Fibroblast of the aortic adventitia (primary cell): ENCODE results near the gene RALB. TPM values are rescaled to one million over a fixed set of nuclear protein-coding genes. Genes with fewer than 3 reads are reported as not detected.
"Not testable (repeated sequence)": the region's sequence is repeated elsewhere in the genome, so short reads cannot be mapped to it uniquely, and the experiment has no call there.

Source experiments
- DNase-seq: peaks from one replicate; pipeline ENCODE4 v3.0.0-alpha.2; 2010; ENCODE audit warnings: low read depth
- H3K4me3 ChIP-seq: 2 replicates; pipeline ENCODE4 v1.5.1; 2011; ENCODE audit warnings: low read depth, mild to moderate bottlenecking, control low read depth, low read length, moderate library complexity
- CTCF ChIP-seq: IDR thresholded peaks from 2 replicates; pipeline ENCODE4 v1.5.1; 2011; ENCODE audit warnings: mild to moderate bottlenecking, low read length, control low read depth, inconsistent platforms; ENCODE audit not compliant: insufficient read depth
- total RNA-seq: library from RNA; depleted of rRNA; stranded (reverse); fragments of >200 nt; gene quantifications from 2 replicates; pipeline ENCODE4 v1.2.3, GENCODE V29; 2012; ENCODE audit warnings: low replicate concordance

The RALB gene
- total RNA-seq, 1 donor = 73.7 TPM

- H3K4me3 ChIP-seq = no peak overlapping the region
- peak; percentile 77 for DNase-seq
- no peak for TF ChIP-seq CTCF
These were observed 66.0 kb downstream of the RALB start for GRCh38 chr2:120318626-120319025.

GRCh38 chr2:120319123-120319522 lies 66.5 kb downstream of the RALB start:
- no peak for DNase-seq
- no peak overlapping the region for H3K4me3 ChIP-seq
- TF ChIP-seq CTCF = no peak

- DNase-seq = no peak
- no peak overlapping the region for H3K4me3 ChIP-seq
- TF ChIP-seq CTCF = no peak
These were observed 67.2 kb downstream of the RALB start for GRCh38 chr2:120319686-120320317.

GRCh38 chr2:120320318-120320851 lies 67.7 kb downstream of the RALB start:
- H3K4me3 ChIP-seq = no peak overlapping the region
- no peak for TF ChIP-seq CTCF
- DNase-seq = peak; percentile 11

- not testable (repeated sequence) for H3K4me3 ChIP-seq, DNase-seq
These were observed 68.4 kb downstream of the RALB start for GRCh38 chr2:120320887-120321556.

- no peak for TF ChIP-seq CTCF
- no peak for DNase-seq
- no peak overlapping the region for H3K4me3 ChIP-seq
These were observed 69.2 kb downstream of the RALB start for GRCh38 chr2:120321721-120322284.

- TF ChIP-seq CTCF = no peak
- no peak for DNase-seq
- H3K4me3 ChIP-seq = no peak overlapping the region
These were observed 69.7 kb downstream of the RALB start for GRCh38 chr2:120322329-120322728.
